ENCODE measurements around the gene BICDL1. TPM values are rescaled to one million over a fixed set of nuclear protein-coding genes. Genes with fewer than 3 reads are reported as not detected.

The BICDL1 gene
- total RNA-seq, 4 donors from 2014 or later: 127 to 207 (median 129) TPM

- no peak overlapping the region for H3K27ac ChIP-seq
- no peaks in the 10 kb centered on the region for H3K27me3 ChIP-seq
- H3K36me3 ChIP-seq: peaks cover 100% of the 10 kb centered on the region
- DNase-seq (ENCODE audit: low spot score in 2 of 2): no peak
- H3K4me3 ChIP-seq: no peak overlapping the region
- TF ChIP-seq POLR2A (IDR thresholded peaks at IDR 0.05): no peak
- TF ChIP-seq CTCF (IDR thresholded peaks at IDR 0.05): no peak
- no peak for TF ChIP-seq POLR2AphosphoS5 (IDR thresholded peaks at IDR 0.05)
- TF ChIP-seq EP300 (IDR thresholded peaks at IDR 0.05): no peak
- no peaks in the 10 kb centered on the region for H3K4me1 ChIP-seq
- 77% methylated on average over 9 of the region's 11 CpGs for WGBS
- H3K9me3 ChIP-seq: no peaks in the 10 kb centered on the region
Observed at GRCh38 chr12:120136093-120136770, 147.2 kb downstream of the BICDL1 start.

GRCh38 chr12:120137833-120138232 lies 148.8 kb downstream of the BICDL1 start:
- Histone ChIP-seq H3K4me3 (no peak overlapping the region), H3K36me3 (peaks cover 100% of the 10 kb centered on the region), H3K4me1 (no peaks in the 10 kb centered on the region), H3K27me3 (no peaks in the 10 kb centered on the region), H3K27ac (no peak overlapping the region), H3K9me3 (no peaks in the 10 kb centered on the region)
- WGBS: 93% methylated on average over 11 of the region's 11 CpGs
- no peak for TF ChIP-seq EP300 (IDR thresholded peaks at IDR 0.05)
- no peak for TF ChIP-seq POLR2AphosphoS5 (IDR thresholded peaks at IDR 0.05)
- DNase-seq (ENCODE audit: low spot score in 2 of 2): no peak

- Histone ChIP-seq H3K4me1 (no peaks in the 10 kb centered on the region), H3K36me3 (peaks cover 100% of the 10 kb centered on the region), H3K27me3 (no peaks in the 10 kb centered on the region), H3K4me3 (no peak overlapping the region), H3K27ac (no peak overlapping the region), H3K9me3 (no peaks in the 10 kb centered on the region)
- WGBS: 94% methylated on average over 9 of the region's 9 CpGs
- TF ChIP-seq CTCF (IDR thresholded peaks at IDR 0.05) (no peak), POLR2AphosphoS5 (IDR thresholded peaks at IDR 0.05) (no peak), POLR2A (IDR thresholded peaks at IDR 0.05) (no peak), EP300 (IDR thresholded peaks at IDR 0.05) (no peak)
- no peak for DNase-seq (ENCODE audit: low spot score in 2 of 2)
Observed at GRCh38 chr12:120138366-120138765, 149.3 kb downstream of the BICDL1 start.

- no peak overlapping the region for H3K27ac ChIP-seq
- peaks cover 98% of the 10 kb centered on the region for H3K36me3 ChIP-seq
- no peaks in the 10 kb centered on the region for H3K4me1 ChIP-seq
- 75% methylated on average over 5 of the region's 5 CpGs for WGBS
- no peak for TF ChIP-seq EP300 (IDR thresholded peaks at IDR 0.05)
- no peak for TF ChIP-seq POLR2AphosphoS5 (IDR thresholded peaks at IDR 0.05)
- no peak for TF ChIP-seq CTCF (IDR thresholded peaks at IDR 0.05)
- no peak for TF ChIP-seq POLR2A (IDR thresholded peaks at IDR 0.05)
- no peaks in the 10 kb centered on the region for H3K9me3 ChIP-seq
- no peaks in the 10 kb centered on the region for H3K27me3 ChIP-seq
- DNase-seq (ENCODE audit: low spot score in 2 of 2): no peak
- H3K4me3 ChIP-seq: no peak overlapping the region
Observed at GRCh38 chr12:120139958-120140357, 150.9 kb downstream of the BICDL1 start.

- TF ChIP-seq POLR2AphosphoS5 (IDR thresholded peaks at IDR 0.05) (no peak), EP300 (IDR thresholded peaks at IDR 0.05) (no peak), CTCF (IDR thresholded peaks at IDR 0.05) (no peak), POLR2A (IDR thresholded peaks at IDR 0.05) (no peak)
- H3K36me3 ChIP-seq: peaks cover 98% of the 10 kb centered on the region
- 88% methylated on average over 7 of the region's 9 CpGs for WGBS
Observed at GRCh38 chr12:120140603-120141002, 151.6 kb downstream of the BICDL1 start.

More at GRCh38 chr12:120140603-120141002, 151.6 kb downstream of the BICDL1 start:
- no peak overlapping the region for H3K4me3 ChIP-seq
- H3K27me3 ChIP-seq: no peaks in the 10 kb centered on the region
- DNase-seq (ENCODE audit: low spot score in 2 of 2): no peak
- H3K27ac ChIP-seq: no peak overlapping the region
- no peaks in the 10 kb centered on the region for H3K9me3 ChIP-seq
- H3K4me1 ChIP-seq: no peaks in the 10 kb centered on the region

All from suprapubic skin (tissue), 4 donors.